SKM-1 (cell line): Measurements from ENCODE around the gene RAB27A.

Experiments
- DNase-seq: peaks from one replicate; lab custom pipeline; 2025; ENCODE audit not compliant: unreplicated experiment; lab: John Stamatoyannopoulos, UW

The RAB27A gene

GRCh38 chr15:55230051-55230670 is 59.5 kb downstream of the RAB27A start:
- DNase-seq = no peak

- no peak for DNase-seq
Observed at GRCh38 chr15:55226127-55226526, 63.5 kb downstream of the RAB27A start.

GRCh38 chr15:55224892-55225291 is 64.7 kb downstream of the RAB27A start:
- DNase-seq = peak; percentile 91

DNA sequence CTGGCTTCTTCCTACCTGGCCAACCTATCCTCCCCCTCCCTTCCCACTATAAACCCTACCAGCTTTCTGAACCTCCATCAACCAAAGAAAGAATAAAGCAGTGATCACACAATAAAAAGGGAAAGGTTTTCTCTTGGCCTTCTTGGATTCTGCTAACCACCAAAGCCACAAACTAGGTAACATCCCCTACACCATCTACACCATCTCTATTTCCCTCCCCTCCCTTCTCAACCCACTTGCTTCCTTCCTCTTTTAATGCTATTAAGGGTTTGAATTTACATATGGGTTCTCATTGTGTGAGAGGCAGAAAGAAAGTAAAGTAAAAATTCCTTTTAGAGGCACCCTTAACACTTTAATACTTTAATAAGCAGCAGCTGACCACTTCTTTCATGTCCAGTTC is 67.0 kb downstream of the RAB27A start:
- DNase-seq = peak; percentile 96

- peak; percentile 98 for DNase-seq
Observed at GRCh38 chr15:55221090-55222011, 68.3 kb downstream of the RAB27A start.

- no peak for DNase-seq
Observed at GRCh38 chr15:55220606-55221005, 69.0 kb downstream of the RAB27A start.

DNA sequence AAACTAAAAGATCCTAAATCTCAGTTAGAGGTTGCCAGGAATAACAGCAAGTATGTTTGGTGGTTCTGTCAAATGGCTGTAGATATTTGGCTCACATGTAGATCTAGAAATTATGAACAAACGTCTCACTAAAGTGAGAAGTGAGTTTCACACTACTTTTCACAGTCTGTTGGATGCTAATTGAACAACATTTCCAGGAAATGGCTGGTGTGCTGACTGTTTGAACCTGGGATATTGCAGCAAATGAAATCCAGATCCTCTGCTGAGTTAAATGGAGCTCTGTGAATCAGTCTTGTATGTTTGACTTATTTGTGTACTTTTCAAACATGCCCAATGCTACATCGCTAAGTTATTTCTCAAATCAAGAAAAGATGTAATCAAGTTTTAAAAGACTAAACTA is 71.6 kb downstream of the RAB27A start:
- no peak for DNase-seq

- DNase-seq = no peak
Observed at GRCh38 chr15:55204464-55204863, 85.1 kb downstream of the RAB27A start.

DNA sequence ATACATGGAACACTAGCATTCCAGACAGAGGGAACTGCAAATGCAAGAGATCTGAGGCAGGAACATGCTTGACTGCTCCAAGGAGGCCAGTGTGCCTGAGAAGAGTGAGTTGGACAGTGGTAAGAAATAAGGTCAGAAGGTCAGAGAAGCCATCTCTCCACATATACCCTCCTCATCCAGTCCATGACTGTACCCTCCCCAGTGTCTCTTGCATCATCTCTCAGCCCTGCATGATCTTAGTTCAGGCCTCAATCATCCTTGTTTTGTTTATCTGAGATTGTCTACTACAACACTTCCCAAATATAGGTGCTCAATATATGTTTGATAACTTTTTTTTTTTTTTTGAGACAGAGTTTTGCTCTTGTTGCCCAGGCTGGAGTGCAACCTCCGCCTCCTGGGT is 87.4 kb downstream of the RAB27A start:
- no peak for DNase-seq

- no peak for DNase-seq
Observed at GRCh38 chr15:55198706-55199105, 90.9 kb downstream of the RAB27A start.

GRCh38 chr15:55197719-55198118 is 91.9 kb downstream of the RAB27A start:
- no peak for DNase-seq

- no peak for DNase-seq
Observed at GRCh38 chr15:55197362-55197705, 92.3 kb downstream of the RAB27A start.

DNA sequence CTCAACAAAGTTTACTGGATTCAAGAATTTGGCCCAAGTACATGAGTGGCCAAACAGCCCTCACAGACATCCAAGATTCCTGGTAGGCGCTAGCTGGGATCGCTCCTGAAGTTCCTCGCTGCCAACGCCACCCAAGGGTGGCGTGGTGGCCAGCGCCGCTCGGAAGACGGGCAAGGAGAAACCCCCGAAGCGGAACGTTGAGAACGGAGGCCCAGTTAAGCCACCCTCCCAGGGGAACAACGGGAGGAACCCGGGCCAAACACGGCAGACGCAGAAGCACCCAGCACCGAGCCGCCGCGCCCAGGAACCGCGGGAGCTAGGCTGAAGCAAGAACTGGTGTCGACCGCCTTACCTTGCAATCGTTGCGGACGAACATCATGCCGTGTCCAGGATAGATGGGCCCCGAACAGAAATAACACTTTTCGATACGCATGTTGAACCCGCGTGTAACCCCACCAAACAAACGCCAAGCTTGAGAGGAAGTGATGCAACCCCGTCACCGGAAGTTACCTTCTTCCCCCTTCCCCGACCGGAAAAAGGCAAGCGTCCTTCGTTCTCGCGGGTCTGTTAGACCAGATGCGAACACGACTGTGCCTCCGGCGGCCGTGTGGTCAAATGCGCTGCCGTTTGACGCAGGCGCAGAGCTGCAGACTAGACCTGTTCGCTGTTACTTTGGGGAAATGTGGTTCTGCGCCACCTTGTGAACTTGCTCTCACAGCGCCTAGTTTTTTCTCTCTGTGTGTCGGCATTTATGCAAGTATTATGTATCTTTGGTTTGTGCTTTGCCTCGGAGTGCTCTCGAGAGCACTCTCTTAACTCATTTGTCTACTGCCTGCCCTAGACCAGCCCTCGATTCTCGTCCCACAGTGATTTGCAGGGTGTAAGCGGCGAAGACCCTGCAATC is 92.9 kb downstream of the RAB27A start, which contains the start of gene RSL24D1:
RSL24D1 (minus strand) TSS at position 484 of the 904 bp plus-strand sequence; CDS start at position 433, 51 bp downstream.
- peak; percentile 96 for DNase-seq

- peak; percentile 9 for DNase-seq
Observed at GRCh38 chr15:55195996-55196395, 93.6 kb downstream of the RAB27A start.

DNA sequence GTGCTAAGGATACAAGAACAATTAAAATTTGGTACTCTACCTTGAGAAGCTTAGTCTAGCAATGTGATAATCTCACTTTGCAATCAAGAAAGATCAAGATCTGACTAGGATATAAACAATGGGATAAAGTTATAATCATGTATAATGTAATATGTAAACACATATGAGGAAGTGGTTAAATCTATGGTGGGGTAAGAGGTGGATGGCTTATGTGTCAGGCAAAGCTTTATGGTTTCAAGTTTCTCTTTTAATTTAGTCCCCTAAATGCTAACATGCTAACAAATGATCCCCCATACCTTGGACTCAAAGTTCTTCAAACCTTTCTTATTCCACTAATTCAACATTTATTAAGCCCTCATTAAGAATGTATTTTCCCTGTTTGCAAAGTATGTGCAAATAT is 95.4 kb downstream of the RAB27A start:
- DNase-seq = no peak

GRCh38 chr15:55186331-55186730 is 103.3 kb downstream of the RAB27A start:
- no peak for DNase-seq

DNA sequence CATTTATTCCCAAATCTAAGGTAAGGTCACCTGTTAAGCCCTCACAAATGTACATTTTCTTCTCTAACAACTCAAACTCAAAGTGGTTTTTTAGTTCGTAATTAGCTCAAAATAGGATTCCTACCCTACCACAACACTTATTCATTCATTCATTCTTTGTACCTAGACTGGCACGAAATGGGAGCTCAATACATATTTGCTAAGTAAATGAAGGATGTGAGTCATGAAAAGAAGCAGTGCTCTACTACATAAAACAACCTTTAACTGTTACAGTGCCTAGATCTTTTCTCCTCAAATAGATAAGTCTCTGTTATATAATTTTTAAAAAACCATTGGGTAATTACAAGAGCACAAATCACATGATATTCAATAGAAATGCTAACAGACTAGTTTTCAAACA is 105.9 kb downstream of the RAB27A start:
- no peak for DNase-seq

DNA sequence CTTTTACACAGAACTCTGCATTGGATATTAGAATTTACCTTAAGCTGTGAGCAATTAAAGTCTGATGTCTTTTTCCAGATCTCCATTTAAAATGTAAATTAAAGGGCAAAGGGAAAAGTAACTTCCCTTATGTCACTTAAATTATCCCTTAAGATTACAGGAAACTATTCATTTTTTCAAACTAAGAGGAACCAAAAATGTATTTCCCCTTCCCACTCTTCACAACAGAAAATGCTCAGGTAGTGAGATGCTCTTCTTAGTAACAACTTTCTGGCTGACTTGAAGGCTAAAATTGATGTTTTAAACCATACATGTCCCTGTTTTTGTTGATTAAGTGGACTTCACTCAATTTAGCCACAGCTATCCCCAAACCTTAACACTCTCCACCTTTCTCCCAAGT is 110.5 kb downstream of the RAB27A start:
- no peak for DNase-seq

DNA sequence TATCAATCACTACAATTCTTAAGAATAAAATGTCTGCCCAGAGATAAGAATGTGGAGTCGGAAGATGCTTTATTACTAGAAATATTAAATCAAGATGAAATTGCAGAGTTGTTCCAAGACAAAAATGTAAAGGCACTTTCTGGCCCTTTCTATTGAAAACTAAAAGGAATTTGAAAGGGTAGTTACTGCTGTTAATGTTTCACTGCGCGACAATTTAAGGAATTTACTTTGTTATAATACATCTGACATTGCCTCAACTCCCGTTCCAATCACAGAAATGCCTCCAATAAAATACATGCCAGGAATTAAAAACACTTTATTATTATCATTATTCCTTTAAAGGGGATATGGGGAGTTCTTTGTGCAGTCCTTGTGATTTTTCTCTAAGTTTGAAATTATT is 119.3 kb downstream of the RAB27A start:
- no peak for DNase-seq

GRCh38 chr15:55168350-55168974 is 121.2 kb downstream of the RAB27A start:
- peak; percentile 55 for DNase-seq

GRCh38 chr15:55164284-55164683 is 125.3 kb downstream of the RAB27A start:
- DNase-seq = no peak
